GM21447 (cell line): Measurements from ENCODE around the gene LRRC27.
A peak's percentile ranks its signal among the peaks of the same experiment; 100 is the strongest.

Source experiments
- ATAC-seq: cut with Tn5 transposase; IDR thresholded peaks from one replicate; pipeline ENCODE4 v1.9.1; 2021; ENCODE audit not compliant: unreplicated experiment

The LRRC27 gene

GRCh38 chr10:132387764-132388210, 55.8 kb downstream of the LRRC27 start:
- no peak for ATAC-seq

DNA sequence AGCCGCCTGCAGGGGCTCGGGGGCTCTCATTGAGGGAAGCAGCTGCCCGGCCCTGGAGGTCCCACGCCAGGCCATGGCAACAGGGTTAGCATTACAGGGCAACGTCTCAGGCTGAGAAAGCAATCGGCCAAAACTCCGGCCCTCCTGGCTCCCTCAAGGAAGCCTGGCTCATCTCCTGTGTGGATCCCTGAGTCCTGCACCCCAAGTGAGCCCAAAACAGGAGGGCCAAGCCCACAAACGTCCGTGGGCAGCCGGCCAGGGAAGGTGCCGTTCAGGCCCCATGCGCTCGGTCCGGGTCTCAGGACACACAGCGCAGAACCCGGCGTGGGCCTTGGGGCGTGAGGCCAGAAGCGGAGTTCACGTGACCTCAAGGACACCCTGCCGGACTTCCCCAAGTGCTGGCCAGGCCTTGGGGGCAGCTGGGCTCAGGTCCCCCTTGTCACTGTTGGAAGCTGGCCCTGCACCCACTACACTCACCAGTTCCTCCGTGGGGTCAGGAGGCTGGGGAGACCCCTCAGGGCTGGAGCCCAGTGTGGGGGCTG, 57.0 kb downstream of the LRRC27 start:
- no peak for ATAC-seq

DNA sequence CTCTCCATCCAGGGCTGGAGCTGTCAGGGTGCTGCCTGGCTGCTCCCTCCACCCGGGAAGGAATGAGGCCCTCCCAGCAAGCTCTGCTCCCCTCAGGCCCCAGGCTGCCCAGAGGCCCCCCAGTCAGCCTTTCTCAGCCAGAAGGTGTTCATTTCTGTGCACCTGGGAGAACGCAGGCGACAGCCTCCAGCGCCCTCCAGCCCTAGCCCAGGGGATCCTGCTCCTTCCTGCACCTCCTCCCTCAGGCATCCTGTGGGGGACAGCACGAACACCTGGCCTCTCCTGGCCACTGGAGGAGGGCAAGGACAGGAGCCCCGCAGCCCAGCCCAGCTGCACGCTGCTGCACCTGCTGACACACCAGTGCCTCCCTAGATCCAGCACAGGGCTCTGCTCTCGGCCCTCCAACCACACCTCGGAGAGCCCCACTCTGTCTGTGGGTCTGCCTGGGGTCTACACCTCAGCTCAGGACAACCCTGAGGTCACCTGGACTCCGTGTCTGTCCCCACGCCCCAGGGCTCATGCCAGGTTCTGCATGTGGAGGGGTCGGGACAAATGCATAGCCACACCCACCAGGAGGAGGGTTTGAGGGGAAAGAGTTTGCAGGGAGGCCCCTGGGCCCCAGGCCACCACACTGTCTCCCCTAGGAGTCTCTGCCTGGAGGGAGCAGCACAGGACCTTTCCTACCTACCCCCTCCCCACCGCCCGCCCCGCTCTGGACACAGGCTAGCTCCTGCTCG, 57.6 kb downstream of the LRRC27 start:
- ATAC-seq = no peak

GRCh38 chr10:132390170-132390920, 58.4 kb downstream of the LRRC27 start:
- ATAC-seq = no peak

DNA sequence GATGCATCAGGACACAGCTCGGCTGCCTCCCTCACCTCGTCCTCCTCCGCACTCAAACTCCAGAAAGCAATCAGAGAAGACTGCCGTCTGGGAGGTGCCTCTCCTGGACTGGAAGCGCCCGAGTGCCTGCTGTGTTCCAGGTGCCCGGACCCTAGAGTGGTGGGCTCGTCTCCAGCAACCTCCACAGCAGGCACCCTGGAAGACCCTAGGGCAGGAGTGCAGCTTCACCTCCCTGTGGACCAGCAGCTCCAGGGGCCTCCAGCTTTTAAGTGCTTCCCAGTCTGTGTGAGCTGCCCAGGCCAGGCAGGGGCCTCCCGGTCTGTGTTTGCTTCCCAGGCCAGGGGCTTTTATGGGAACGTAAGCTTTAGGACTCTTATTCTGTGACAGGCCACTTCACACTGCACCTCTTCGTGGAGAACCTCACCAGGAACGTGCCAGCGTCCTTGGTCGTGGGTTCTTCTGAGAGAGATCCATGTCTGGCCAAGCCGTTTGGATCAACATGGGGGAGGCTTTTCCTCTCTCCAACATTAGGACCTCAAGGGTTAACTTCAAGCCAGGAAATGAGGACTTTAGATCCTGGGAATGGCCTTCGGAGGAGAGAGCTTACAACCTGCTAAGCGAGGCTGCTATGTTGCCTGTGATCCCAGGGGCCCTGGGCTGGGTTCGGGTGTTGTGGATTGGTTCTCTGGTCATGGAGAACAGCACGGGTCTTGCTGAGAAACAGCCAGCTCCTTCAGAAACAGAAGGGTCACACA, 59.1 kb downstream of the LRRC27 start:
- no peak for ATAC-seq

- no peak for ATAC-seq
Measured at GRCh38 chr10:132391676-132392020, 59.7 kb downstream of the LRRC27 start.

DNA sequence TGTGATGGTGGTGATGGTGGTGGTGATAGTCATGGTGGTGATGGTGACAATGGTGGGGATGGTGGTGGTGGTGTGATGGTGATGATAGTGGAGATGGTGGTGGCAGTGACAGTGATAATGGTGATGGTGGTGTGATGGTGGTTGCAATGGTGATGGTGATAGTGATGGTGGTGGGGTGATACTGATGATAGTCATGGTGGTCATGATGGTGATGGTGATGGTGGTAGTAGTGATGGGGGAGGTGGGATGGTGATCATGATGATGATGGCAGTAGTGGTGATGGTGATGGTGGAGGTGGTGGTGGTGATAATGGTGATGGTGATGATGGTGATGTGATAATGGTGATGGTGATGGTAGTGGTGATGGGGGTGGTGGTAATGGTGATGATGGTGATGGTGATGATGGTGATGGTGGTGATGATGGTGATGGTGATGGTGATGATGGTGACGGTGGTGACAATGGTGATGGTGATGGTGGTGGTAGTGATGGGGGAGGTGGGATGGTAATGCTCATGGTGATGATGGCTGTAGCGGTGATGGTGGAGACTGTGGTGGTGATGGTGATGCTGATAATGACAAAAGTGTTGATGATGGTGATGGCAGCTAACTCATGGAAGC, 60.3 kb downstream of the LRRC27 start:
- ATAC-seq = no peak

DNA sequence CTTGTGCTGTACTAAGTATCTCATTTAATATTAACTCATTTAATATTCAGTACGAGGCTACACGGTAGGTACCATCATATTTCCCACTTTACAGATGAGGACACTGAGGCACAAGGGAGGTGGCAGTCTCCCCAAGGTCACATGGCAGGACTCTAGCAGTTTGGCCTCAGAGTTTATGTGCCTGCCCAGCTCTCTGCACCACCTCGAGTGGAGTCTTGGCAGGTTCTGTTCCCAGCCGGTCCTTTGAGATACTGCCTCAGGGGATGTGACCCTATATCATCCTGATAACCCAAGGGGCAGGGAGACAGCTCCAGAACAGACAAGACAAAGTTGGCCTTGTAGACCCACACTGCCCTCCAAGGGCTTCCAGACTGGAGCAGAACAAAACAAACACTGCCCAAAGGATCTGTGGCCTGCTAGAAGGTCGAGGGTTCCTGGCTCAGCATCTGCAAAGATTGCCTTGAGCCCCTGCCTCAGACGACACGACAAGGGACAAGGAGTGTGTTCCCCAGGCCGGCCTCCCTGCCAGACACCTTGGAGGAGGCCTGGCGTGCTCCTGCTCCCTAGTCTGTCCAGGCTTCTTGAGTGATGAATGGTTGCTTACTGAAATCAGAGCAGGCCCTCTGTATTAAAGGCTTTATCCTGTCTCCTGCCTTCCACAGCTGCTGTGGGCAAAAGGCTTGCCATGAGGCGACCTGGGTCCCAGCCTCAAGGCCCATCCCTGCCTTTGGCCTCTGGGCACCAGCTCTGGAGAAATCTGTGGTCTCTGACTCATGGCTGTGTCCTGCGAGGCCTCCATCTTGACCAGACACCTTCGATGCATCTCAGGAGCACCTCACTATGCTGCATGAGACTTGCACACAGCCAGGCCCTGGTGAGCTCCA, 61.1 kb downstream of the LRRC27 start:
- no peak for ATAC-seq

DNA sequence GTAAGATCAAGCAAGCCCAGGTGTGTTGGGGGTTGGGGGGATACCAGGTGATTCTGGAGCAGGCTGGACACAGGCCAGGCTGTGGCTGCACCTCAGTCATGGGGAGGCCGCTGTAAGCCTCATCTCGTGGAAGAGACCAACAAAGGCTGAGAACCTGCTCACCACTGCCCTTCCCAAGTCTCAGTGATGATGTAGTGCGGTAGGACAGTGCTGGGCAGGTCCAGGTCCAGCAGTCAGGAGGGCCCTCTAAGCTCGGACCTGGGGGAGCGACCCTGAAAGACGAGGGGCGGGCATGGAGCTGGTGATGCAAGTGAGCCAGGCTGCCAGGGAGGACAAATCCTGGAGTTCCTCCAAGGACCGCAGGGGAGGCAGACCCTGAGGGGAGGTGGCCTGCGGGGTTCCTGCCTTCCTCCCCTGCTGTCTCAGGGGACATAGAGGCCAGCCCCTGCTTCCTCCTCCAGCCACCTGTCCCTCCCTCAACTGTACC, 61.7 kb downstream of the LRRC27 start:
- no peak for ATAC-seq

- no peak for ATAC-seq
Measured at GRCh38 chr10:132394201-132394811, 62.3 kb downstream of the LRRC27 start.

DNA sequence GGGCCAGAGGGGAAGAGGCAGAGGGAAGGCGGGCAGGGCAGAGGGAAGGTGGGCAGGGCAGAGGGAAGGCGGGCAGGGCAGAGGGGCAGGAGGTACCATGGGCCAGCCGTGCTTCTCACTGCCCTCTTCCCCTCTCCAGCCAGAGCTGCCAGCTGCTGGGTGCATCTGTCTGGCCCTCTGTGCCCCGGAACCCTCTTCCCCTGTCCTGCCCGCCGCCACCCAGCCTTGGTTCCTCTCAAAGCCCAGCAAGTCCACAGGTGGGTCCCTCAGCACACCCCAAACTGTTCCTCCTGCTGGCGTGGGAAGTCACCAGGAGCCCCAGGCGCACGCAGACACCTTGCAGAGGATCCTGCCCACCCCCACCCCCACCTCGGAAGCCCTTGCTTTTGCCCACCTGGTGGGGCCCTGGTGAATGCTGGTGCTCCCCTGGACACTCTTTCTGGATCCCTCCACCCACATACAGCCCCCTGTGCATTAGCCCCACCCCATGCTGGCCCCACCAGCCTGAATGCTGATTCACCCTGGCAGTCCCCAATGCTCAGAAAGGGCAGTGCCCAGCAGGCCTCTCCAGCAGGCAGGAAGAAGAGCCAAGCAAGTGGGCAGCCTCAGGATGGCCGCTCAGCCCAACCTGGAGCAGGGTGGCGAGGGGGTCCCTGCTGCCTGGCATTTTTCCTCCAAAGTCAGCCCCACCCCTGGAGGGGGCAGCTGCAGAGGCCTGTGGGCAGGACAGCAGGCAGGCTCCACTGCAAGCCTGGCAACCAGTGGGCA, 63.1 kb downstream of the LRRC27 start:
- ATAC-seq = no peak

DNA sequence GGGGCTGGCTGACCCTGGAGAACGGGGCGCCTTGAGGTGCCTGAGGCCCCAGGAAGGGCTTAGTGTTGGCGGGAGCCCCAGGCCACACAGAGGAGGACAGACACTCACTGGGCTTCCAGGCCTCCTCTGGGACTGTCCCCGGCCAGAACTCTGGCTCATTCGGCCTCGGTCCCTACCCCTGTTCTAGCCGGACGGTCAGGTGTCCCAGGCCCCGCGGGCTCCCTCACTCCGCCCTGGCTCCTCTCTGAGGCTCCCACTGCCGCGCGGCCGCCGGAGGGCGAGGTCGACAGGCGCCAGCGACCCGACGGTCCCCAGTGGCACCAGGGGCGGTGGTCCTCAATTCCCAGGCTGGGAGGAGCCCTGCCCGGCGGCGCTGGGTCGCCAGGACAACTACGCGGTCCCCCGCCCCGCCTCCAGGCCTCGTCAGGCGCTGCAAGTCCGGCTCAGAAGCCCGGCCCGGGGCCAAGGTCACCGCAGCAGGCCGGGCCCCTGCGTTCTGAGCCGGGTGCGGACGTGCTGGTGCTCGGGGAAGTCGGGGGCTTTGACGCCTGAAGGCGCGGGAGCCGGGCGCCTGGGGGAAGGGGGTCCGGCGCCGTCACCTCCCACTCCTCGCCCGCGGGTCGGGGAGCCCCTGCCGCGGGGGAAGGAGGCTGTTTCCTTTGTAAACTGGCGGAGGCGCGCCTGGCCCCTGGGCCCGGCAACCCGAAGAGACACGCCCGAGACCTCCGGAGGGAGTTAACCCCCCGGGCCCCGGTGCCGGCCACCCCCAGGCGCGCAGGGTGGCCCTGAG, 63.9 kb downstream of the LRRC27 start:
- peak; percentile 13 for ATAC-seq

DNA sequence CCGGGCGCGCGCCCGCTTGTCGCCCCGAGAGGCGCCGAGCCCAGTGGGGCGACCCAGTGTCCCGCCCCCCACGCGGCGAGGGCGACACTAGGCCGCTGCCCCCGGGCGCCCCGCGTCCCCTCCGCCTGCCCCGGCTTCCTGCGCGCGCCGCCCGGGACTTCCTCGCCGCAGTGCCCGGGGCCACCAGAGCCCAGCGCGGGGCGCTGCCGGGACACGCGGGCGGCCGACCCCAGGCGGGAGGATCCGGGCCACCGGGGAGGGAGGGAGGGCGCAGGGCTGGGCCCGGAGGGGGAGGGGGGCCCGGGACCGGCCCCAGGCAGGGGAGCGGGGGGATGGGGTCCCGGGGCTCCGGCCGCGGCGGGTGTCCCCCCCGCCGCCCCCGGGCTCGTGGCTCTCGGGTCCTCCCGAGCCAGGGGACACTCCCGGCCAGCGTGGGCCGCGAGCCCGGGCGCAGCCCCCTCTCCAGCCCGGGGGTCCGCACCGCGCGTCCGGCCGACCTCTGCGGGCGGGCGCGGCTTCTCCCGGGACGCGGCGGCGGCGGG, 64.6 kb downstream of the LRRC27 start:
- ATAC-seq = peak; percentile 36

GRCh38 chr10:132397036-132397541, 65.1 kb downstream of the LRRC27 start, which contains the start of gene PWWP2B:
TSS of gene PWWP2B (plus strand) at chr10:132397200. CDS start at chr10:132397227, 27 bp downstream.
- ATAC-seq = peak; percentile 48

DNA sequence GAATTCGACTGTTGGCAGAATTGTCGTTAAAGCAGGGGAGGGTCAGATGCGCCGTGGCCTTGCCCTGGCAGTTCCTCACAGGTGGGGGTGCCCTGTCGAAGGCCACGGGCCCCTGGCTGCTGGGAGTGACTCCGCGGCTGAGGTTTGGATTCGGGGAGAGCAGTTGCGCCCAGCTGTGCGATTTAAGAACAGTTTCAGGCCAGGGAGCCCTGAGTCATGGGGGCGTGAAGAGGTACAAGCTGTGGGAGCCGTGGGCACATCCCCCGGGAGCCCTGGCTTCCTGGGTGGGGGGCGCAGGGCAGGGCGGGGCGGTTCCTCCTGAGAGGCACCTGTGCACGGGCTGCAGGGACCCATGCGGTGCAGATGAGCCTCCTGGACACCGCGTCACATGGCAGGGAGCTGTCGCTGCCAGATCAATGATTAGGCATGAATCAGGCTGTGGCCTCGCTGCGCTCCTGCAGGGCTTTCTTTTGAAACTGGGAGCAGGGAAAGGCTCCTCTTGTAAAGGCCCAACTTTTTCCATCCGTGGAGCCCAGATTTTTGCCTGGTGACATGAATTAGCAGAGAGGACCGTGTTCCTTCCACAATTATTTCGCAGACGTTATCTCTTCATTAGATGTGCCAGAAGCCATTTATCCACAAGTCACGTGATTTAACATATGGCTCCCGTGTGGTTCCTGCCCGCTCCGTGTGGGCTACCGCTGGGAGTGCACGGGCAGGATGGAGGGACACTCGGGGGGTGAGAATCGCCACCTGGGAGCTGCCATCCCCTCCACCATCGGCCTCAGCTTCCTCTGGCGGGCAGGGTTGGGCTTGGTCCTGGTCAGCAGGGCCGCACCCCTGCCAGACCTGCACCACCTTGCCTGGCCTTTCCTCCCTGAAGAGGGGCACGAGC, 65.9 kb downstream of the LRRC27 start:
- ATAC-seq = peak; percentile 34

GRCh38 chr10:132398566-132398991, 66.6 kb downstream of the LRRC27 start:
- no peak for ATAC-seq
